ENCODE data around the gene HTR7. TPM values are rescaled to one million over a fixed set of nuclear protein-coding genes. Genes with fewer than 3 reads are reported as not detected.

HTR7 gene
- total and polyA plus RNA-seq, 2 of the 4 experiments (the other 2 are of a cell fraction): 0.43 to 0.72 TPM

- ATAC-seq (ENCODE audit: low read depth) (no peak), DNase-seq (no peak)
- Histone ChIP-seq H4K20me1 (ENCODE audit: insufficient read depth, low read length) (no peaks in the 10 kb centered on the region), H3K4me2 (ENCODE audit: low read depth, low read length) (no peak overlapping the region), H3K79me1 (ENCODE audit: low read depth in 1 of 2, low read length in 2 of 2) (no peaks in the 10 kb centered on the region), H3K27me3 (ENCODE audit: control insufficient read depth, insufficient read depth, low read length) (no peaks in the 10 kb centered on the region), H2BK20ac (ENCODE audit: low read depth, low read length) (no peak overlapping the region), H3K9me3 (ENCODE audit: control insufficient read depth, insufficient read depth, low read length) (no peaks in the 10 kb centered on the region), H3K4me3 (ENCODE audit: insufficient read depth, low read depth, low read length) (no peak overlapping the region), H4K8ac (ENCODE audit: low read depth in 2 of 2, low read length in 2 of 2) (no peak overlapping the region), H2BK15ac (ENCODE audit: low read depth, low read length) (no peak overlapping the region), H2AK9ac (replicated peaks; ENCODE audit: low read depth, low read length, poor library complexity) (no peak overlapping the region), H4K5ac (ENCODE audit: low read depth, low read length) (no peak overlapping the region), H3K9ac (ENCODE audit: low read depth, low read length) (no peak overlapping the region), H2AFZ (replicated peaks; ENCODE audit: low read length, poor library complexity) (no peak overlapping the region), H3K36me3 (ENCODE audit: control insufficient read depth, insufficient read depth, low read length) (no peaks in the 10 kb centered on the region), H3K4me1 (ENCODE audit: control insufficient read depth, insufficient read depth, low read length) (no peaks in the 10 kb centered on the region), H2BK120ac (ENCODE audit: low read depth, low read length) (no peak overlapping the region), H3K4ac (ENCODE audit: low read depth, low read length) (no peak overlapping the region), H3K27ac (ENCODE audit: insufficient read depth, low read length) (no peak overlapping the region), H3K14ac (replicated peaks; ENCODE audit: low read depth, low read length) (no peak overlapping the region), H3K23ac (ENCODE audit: low read depth, low read length) (no peak overlapping the region), H2BK5ac (ENCODE audit: low read depth, low read length, poor library complexity, severe bottlenecking) (no peak overlapping the region), H4K91ac (ENCODE audit: insufficient read depth, low read depth, low read length) (no peak overlapping the region), H3K18ac (ENCODE audit: low read depth, low read length) (no peak overlapping the region), H2AK5ac (ENCODE audit: low read depth, low read length) (no peak overlapping the region), H3K56ac (ENCODE audit: extremely low read depth, insufficient read depth, low read length) (no peak overlapping the region), H3K9me1 (ENCODE audit: insufficient read depth, low read length) (no peaks in the 10 kb centered on the region)
- no TSS peak for BruUV-seq (replicated peaks)
- no peak for TF ChIP-seq FOS (IDR thresholded peaks at IDR 0.05; ENCODE audit: low read depth, low read length)
- TF ChIP-seq BHLHE40 (IDR thresholded peaks at IDR 0.05; ENCODE audit: low read depth, low read length): no peak
- TF ChIP-seq, protein P1, sequence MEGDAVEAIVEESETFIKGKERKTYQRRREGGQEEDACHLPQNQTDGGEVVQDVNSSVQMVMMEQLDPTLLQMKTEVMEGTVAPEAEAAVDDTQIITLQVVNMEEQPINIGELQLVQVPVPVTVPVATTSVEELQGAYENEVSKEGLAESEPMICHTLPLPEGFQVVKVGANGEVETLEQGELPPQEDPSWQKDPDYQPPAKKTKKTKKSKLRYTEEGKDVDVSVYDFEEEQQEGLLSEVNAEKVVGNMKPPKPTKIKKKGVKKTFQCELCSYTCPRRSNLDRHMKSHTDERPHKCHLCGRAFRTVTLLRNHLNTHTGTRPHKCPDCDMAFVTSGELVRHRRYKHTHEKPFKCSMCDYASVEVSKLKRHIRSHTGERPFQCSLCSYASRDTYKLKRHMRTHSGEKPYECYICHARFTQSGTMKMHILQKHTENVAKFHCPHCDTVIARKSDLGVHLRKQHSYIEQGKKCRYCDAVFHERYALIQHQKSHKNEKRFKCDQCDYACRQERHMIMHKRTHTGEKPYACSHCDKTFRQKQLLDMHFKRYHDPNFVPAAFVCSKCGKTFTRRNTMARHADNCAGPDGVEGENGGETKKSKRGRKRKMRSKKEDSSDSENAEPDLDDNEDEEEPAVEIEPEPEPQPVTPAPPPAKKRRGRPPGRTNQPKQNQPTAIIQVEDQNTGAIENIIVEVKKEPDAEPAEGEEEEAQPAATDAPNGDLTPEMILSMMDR (conservative IDR thresholded peaks at IDR 0.05; ENCODE audit: low read depth, low read length): no peak
- no peak for TF ChIP-seq MAZ (IDR thresholded peaks at IDR 0.05; ENCODE audit: borderline replicate concordance, low read depth, low read length)
- TF ChIP-seq SMC3 (IDR thresholded peaks at IDR 0.05; ENCODE audit: low read depth, low read length): no peak
- TF ChIP-seq MXI1 (IDR thresholded peaks at IDR 0.05; ENCODE audit: borderline replicate concordance, low read depth, low read length): no peak
- TF ChIP-seq POLR2A (IDR thresholded peaks at IDR 0.05; ENCODE audit: low read depth, low read length): no peak
- TF ChIP-seq MAFK (IDR thresholded peaks at IDR 0.05; ENCODE audit: low read depth, low read length): no peak
- no peak for TF ChIP-seq ELK1 (IDR thresholded peaks at IDR 0.05; ENCODE audit: borderline replicate concordance, low read depth, low read length)
- no peak for TF ChIP-seq RCOR1 (IDR thresholded peaks at IDR 0.05; ENCODE audit: insufficient replicate concordance, low read length)
- POLR2A ChIA-PET (ENCODE audit: unreplicated experiment): no interaction called here
- no CpG with 5 or more reads among the region's 5 CpGs for WGBS, 2 experiments (ENCODE audit: extremely low coverage in 2 of 2, insufficient read length in 1 of 2)
- dilution Hi-C loops (cut with HindIII; ENCODE audit: low sequenced_read_pairs, unreplicated experiment): no loop called here
- in situ Hi-C loops (cut with MboI; ENCODE audit: low sequenced_read_pairs): no loop called here
- intact Hi-C loops (cut with micrococcal nuclease): no loop called here
- CTCF ChIA-PET: interaction anchor here (0.6 kb wide), 1 partner anchor 35 kb away, joined by 3 read pairs; no protein-coding TSS in a partner anchor
Observed at GRCh38 chr10:90816466-90816865, 41.4 kb downstream of the HTR7 start.

All from IMR-90 (cell line).